Ishikawa (cell line): Measurements from ENCODE around the gene CMTR1.

ENCODE experiments used
- CEBPB ChIP-seq: IDR thresholded peaks from 2 replicates; pipeline ENCODE4 v1.6.1; 2012
- CREB1 ChIP-seq: IDR thresholded peaks from 2 replicates; pipeline ENCODE4 v1.6.1; 2012; ENCODE audit warnings: low read depth
- EGR1 ChIP-seq: IDR thresholded peaks from 2 replicates; pipeline ENCODE4 v1.6.1; 2012
- EP300 ChIP-seq: IDR thresholded peaks from 2 replicates; pipeline ENCODE4 v1.6.1; 2012; ENCODE audit warnings: borderline replicate concordance
- FOXM1 ChIP-seq: IDR thresholded peaks from 2 replicates; pipeline ENCODE4 v1.6.1; 2012; ENCODE audit warnings: low read depth, borderline replicate concordance
- NFIC ChIP-seq: IDR thresholded peaks from 2 replicates; pipeline ENCODE4 v1.6.1; 2012
- RAD21 ChIP-seq: IDR thresholded peaks from 2 replicates; pipeline ENCODE4 v1.6.1; 2012; ENCODE audit warnings: low read depth
- REST ChIP-seq: IDR thresholded peaks from 2 replicates; pipeline ENCODE4 v1.6.1; 2012; ENCODE audit warnings: low read depth, mild to moderate bottlenecking
- TAF1 ChIP-seq: IDR thresholded peaks from 2 replicates; pipeline ENCODE4 v1.6.1; 2012; ENCODE audit warnings: low read depth, mild to moderate bottlenecking
- YY1 ChIP-seq: IDR thresholded peaks from 2 replicates; pipeline ENCODE4 v1.6.1; 2012; ENCODE audit warnings: low read depth
- ZBTB7A ChIP-seq: IDR thresholded peaks from 2 replicates; pipeline ENCODE4 v1.6.1; 2012; ENCODE audit warnings: low read depth
- TF ChIP-seq, protein P1 (sequence below): IDR thresholded peaks from 2 replicates; pipeline ENCODE4 v1.6.1; 2012

DNA sequence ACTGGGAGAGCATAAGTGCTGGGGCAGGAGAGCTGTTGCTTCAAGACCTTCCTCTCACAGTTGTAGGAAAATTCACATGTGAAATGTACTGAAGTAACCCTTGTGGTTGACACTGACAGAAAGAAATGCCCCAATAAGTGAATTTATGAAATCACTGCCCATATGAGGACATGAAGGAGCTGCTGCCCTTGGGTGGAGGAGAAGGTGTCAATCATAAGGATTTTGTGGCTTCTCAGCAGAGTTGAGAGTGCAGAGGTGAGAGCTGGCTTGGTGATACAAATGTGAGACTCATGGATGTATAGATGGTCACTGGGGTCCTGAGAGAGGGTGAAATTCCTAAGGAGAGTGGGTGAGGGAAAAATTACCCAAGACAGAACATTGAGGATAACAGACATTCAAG lies 33.9 kb upstream of the CMTR1 start:
- TF ChIP-seq REST: no peak
- no peak for TF ChIP-seq EP300
- no peak for TF ChIP-seq EGR1
- TF ChIP-seq NFIC: no peak
- no peak for TF ChIP-seq RAD21
- TF ChIP-seq TAF1: no peak
- TF ChIP-seq CEBPB: no peak
- TF ChIP-seq, protein P1, sequence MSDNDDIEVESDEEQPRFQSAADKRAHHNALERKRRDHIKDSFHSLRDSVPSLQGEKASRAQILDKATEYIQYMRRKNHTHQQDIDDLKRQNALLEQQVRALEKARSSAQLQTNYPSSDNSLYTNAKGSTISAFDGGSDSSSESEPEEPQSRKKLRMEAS: no peak
- no peak for TF ChIP-seq FOXM1
- TF ChIP-seq CREB1: no peak
- no peak for TF ChIP-seq ZBTB7A
- TF ChIP-seq YY1: no peak
